Ishikawa (cell line): ENCODE results near the gene CCDC170.

ENCODE experiments used
- CEBPB ChIP-seq: IDR thresholded peaks from 2 replicates; pipeline ENCODE4 v1.6.1; 2012
- CREB1 ChIP-seq: IDR thresholded peaks from 2 replicates; pipeline ENCODE4 v1.6.1; 2012; ENCODE audit warnings: low read depth
- EGR1 ChIP-seq: IDR thresholded peaks from 2 replicates; pipeline ENCODE4 v1.6.1; 2012
- EP300 ChIP-seq: IDR thresholded peaks from 2 replicates; pipeline ENCODE4 v1.6.1; 2012; ENCODE audit warnings: borderline replicate concordance
- FOXM1 ChIP-seq: IDR thresholded peaks from 2 replicates; pipeline ENCODE4 v1.6.1; 2012; ENCODE audit warnings: low read depth, borderline replicate concordance
- NFIC ChIP-seq: IDR thresholded peaks from 2 replicates; pipeline ENCODE4 v1.6.1; 2012
- RAD21 ChIP-seq: IDR thresholded peaks from 2 replicates; pipeline ENCODE4 v1.6.1; 2012; ENCODE audit warnings: low read depth
- TAF1 ChIP-seq: IDR thresholded peaks from 2 replicates; pipeline ENCODE4 v1.6.1; 2012; ENCODE audit warnings: low read depth, mild to moderate bottlenecking
- TCF12 ChIP-seq: IDR thresholded peaks from 2 replicates; pipeline ENCODE4 v1.6.1; 2012; ENCODE audit warnings: low read depth
- TEAD4 ChIP-seq: IDR thresholded peaks from 2 replicates; pipeline ENCODE4 v1.6.1; 2012
- USF1 ChIP-seq: IDR thresholded peaks from 2 replicates; pipeline ENCODE4 v1.6.1; 2012
- YY1 ChIP-seq: IDR thresholded peaks from 2 replicates; pipeline ENCODE4 v1.6.1; 2012; ENCODE audit warnings: low read depth
- ZBTB7A ChIP-seq: IDR thresholded peaks from 2 replicates; pipeline ENCODE4 v1.6.1; 2012; ENCODE audit warnings: low read depth
- TF ChIP-seq, protein P1 (sequence below): IDR thresholded peaks from 2 replicates; pipeline ENCODE4 v1.6.1; 2012
- TF ChIP-seq, protein P2 (sequence below): IDR thresholded peaks from 2 replicates; pipeline ENCODE4 v1.6.1; 2012; ENCODE audit warnings: low read depth, mild to moderate bottlenecking

CCDC170 gene

GRCh38 chr6:151627689-151628444 lies 134.1 kb downstream of the CCDC170 start:
- TF ChIP-seq NFIC (peak; percentile 63), TEAD4 (peak; percentile 7; the same call in 1 of the 2 replicates), RAD21 (no peak)
- TF ChIP-seq, protein P1, sequence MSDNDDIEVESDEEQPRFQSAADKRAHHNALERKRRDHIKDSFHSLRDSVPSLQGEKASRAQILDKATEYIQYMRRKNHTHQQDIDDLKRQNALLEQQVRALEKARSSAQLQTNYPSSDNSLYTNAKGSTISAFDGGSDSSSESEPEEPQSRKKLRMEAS = peak; percentile 47; the same call in 1 of the 2 replicates

- TF ChIP-seq NFIC (no peak), TCF12 (no peak), RAD21 (no peak), EGR1 (no peak), CREB1 (no peak), YY1 (no peak), ZBTB7A (no peak), FOXM1 (no peak), USF1 (no peak), TEAD4 (no peak)
- TF ChIP-seq, protein P2, sequence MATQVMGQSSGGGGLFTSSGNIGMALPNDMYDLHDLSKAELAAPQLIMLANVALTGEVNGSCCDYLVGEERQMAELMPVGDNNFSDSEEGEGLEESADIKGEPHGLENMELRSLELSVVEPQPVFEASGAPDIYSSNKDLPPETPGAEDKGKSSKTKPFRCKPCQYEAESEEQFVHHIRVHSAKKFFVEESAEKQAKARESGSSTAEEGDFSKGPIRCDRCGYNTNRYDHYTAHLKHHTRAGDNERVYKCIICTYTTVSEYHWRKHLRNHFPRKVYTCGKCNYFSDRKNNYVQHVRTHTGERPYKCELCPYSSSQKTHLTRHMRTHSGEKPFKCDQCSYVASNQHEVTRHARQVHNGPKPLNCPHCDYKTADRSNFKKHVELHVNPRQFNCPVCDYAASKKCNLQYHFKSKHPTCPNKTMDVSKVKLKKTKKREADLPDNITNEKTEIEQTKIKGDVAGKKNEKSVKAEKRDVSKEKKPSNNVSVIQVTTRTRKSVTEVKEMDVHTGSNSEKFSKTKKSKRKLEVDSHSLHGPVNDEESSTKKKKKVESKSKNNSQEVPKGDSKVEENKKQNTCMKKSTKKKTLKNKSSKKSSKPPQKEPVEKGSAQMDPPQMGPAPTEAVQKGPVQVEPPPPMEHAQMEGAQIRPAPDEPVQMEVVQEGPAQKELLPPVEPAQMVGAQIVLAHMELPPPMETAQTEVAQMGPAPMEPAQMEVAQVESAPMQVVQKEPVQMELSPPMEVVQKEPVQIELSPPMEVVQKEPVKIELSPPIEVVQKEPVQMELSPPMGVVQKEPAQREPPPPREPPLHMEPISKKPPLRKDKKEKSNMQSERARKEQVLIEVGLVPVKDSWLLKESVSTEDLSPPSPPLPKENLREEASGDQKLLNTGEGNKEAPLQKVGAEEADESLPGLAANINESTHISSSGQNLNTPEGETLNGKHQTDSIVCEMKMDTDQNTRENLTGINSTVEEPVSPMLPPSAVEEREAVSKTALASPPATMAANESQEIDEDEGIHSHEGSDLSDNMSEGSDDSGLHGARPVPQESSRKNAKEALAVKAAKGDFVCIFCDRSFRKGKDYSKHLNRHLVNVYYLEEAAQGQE = no peak
- TF ChIP-seq, protein P1 = no peak
These were observed 136.0 kb downstream of the CCDC170 start for GRCh38 chr6:151629791-151630190.

GRCh38 chr6:151630387-151630786 lies 136.6 kb downstream of the CCDC170 start:
- no peak for TF ChIP-seq EP300
- TF ChIP-seq USF1 = no peak
- no peak for TF ChIP-seq CEBPB
- no peak for TF ChIP-seq EGR1
- TF ChIP-seq FOXM1 = no peak

- TF ChIP-seq FOXM1 (no peak), EGR1 (no peak), ZBTB7A (no peak), RAD21 (no peak), YY1 (no peak), CEBPB (no peak), TEAD4 (no peak), NFIC (no peak), CREB1 (no peak), TCF12 (no peak), EP300 (no peak), USF1 (no peak)
- TF ChIP-seq, protein P1 = no peak
- TF ChIP-seq, protein P2 = no peak
These were observed 137.3 kb downstream of the CCDC170 start for GRCh38 chr6:151630991-151631655.

GRCh38 chr6:151632415-151632987 lies 138.7 kb downstream of the CCDC170 start:
- TF ChIP-seq, protein P1 = no peak
- no peak for TF ChIP-seq NFIC
- no peak for TF ChIP-seq USF1
- no peak for TF ChIP-seq FOXM1
- TF ChIP-seq EP300 = no peak
- no peak for TF ChIP-seq CEBPB
- no peak for TF ChIP-seq TEAD4
- TF ChIP-seq RAD21 = no peak
- TF ChIP-seq YY1 = no peak
- TF ChIP-seq, protein P2 = no peak
- no peak for TF ChIP-seq TAF1
- no peak for TF ChIP-seq CREB1
- no peak for TF ChIP-seq TCF12
- no peak for TF ChIP-seq ZBTB7A
- no peak for TF ChIP-seq EGR1
